ENCODE results near the gene SGCD.

DNA sequence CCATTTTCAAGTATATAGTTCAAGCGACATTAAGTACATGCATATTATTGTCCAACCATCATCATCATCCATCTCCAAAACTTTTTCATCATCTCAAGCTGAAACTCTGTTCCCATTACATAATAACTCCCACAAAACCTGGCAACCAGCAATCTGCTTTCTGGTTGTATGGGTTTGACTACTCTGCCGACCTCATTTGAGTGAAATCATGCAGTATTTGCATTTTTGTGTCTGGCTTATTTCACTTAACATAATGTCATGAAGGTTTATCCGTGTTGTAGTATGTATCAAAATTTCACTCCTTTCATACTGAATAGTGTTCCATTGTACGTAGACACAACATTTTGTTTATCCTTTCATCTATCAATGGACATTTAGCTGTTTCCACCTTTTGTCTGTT, 74.8 kb downstream of the SGCD start:
- TF ChIP-seq EZH2 (IDR thresholded peaks at IDR 0.05; ENCODE audit: insufficient read depth, poor library complexity, severe bottlenecking) (no peak), EZH2phosphoT487 (IDR thresholded peaks at IDR 0.05; ENCODE audit: insufficient read depth, low read depth) (no peak)

All from GM23248 (cell line).